Neural cell (in vitro differentiated cells): ENCODE results near the gene STAU1. TPM values are rescaled to one million over a fixed set of nuclear protein-coding genes. Genes with fewer than 3 reads are reported as not detected.

ENCODE experiments used
- H2AFZ ChIP-seq: fragments of 200-600, 300-800 bp; sonication (generic), shearing (Covaris generic); 2 replicates; pipeline ENCODE4 v1.6.0; 2014; ENCODE audit warnings: low read depth, mild to moderate bottlenecking, antibody characterized with exemption, low read length, moderate library complexity
- H3F3A ChIP-seq: fragments of 200-600 bp; shearing (Covaris generic); 2 replicates; pipeline ENCODE4 v1.6.1; 2016; ENCODE audit warnings: mild to moderate bottlenecking, moderate library complexity, mixed read lengths, antibody characterized with exemption, low read length; ENCODE audit not compliant: insufficient read depth, poor library complexity, severe bottlenecking
- H3K27ac ChIP-seq: fragments of 200-600, 300-800 bp; sonication (generic), shearing (Covaris generic); 2 replicates; pipeline ENCODE4 v1.5.1; 2014; ENCODE audit warnings: mild to moderate bottlenecking, low read length, moderate library complexity
- H3K27me3 ChIP-seq: fragments of 300-800, 200-600 bp; sonication (generic), shearing (Covaris generic); 2 replicates; pipeline ENCODE4 v1.6.0; 2014; ENCODE audit warnings: mild to moderate bottlenecking, low read depth, low read length, moderate library complexity; ENCODE audit not compliant: insufficient read depth
- H3K36me3 ChIP-seq: fragments of 300-800, 200-600 bp; sonication (generic), shearing (Covaris generic); 2 replicates; pipeline ENCODE4 v1.5.1; 2014; ENCODE audit warnings: mild to moderate bottlenecking, antibody characterized with exemption, low read length, moderate library complexity; ENCODE audit not compliant: insufficient read depth
- H3K4me2 ChIP-seq: fragments of 300-800, 200-600 bp; sonication (generic), shearing (Covaris generic); 2 replicates; pipeline ENCODE4 v1.6.0; 2014; ENCODE audit warnings: mild to moderate bottlenecking, low read length
- H3K4me3 ChIP-seq: fragments of 300-800, 200-600 bp; sonication (generic), shearing (Covaris generic); 2 replicates; pipeline ENCODE4 v1.5.1; 2014; ENCODE audit warnings: mild to moderate bottlenecking, low read length, moderate library complexity
- H3K79me2 ChIP-seq: fragments of 200-600 bp; shearing (Covaris generic); replicated peaks from 2 replicates; pipeline ENCODE4 v1.6.0; 2014; ENCODE audit warnings: mild to moderate bottlenecking, low read length, moderate library complexity; ENCODE audit not compliant: insufficient read depth
- H3K9ac ChIP-seq: fragments of 300-800, 200-600 bp; sonication (generic), shearing (Covaris generic); 2 replicates; pipeline ENCODE4 v1.6.1; 2016; ENCODE audit warnings: mild to moderate bottlenecking, low read length, mixed read lengths
- H3K9me2 ChIP-seq: fragments of 200-600 bp; shearing (Covaris generic); 2 replicates; pipeline ENCODE4 v1.6.1; 2016; ENCODE audit warnings: mild to moderate bottlenecking, low read length, mixed read lengths; ENCODE audit not compliant: insufficient read depth
- H3K9me3 ChIP-seq: fragments of 200-600, 300-800 bp; sonication (generic), shearing (Covaris generic); 2 replicates; pipeline ENCODE4 v1.6.1; 2016; ENCODE audit warnings: mild to moderate bottlenecking, mixed run types, low read length, moderate library complexity, mixed read lengths
- H4K20me1 ChIP-seq: fragments of 200-600 bp; shearing (Covaris generic); 2 replicates; pipeline ENCODE4 v1.6.1; 2016; ENCODE audit warnings: mild to moderate bottlenecking, mixed run types; ENCODE audit not compliant: insufficient read depth
- CTCF ChIP-seq: fragments of 450-650 bp; IDR thresholded peaks from 2 replicates; pipeline ENCODE4 v1.5.1; 2014; ENCODE audit warnings: antibody characterized with exemption, mild to moderate bottlenecking, moderate library complexity; ENCODE audit not compliant: poor library complexity, severe bottlenecking
- EP300 ChIP-seq: fragments of 450-650 bp; conservative IDR thresholded peaks from 2 replicates; pipeline ENCODE4 v1.6.1; 2014; ENCODE audit warnings: antibody characterized with exemption, mild to moderate bottlenecking, moderate library complexity; ENCODE audit not compliant: poor library complexity, severe bottlenecking
- EZH2 ChIP-seq: fragments of 200-600, 300-800 bp; shearing (Covaris generic), sonication (generic); IDR thresholded peaks from 2 replicates; pipeline ENCODE4 v1.6.1; 2014; ENCODE audit warnings: antibody characterized with exemption, low read length, borderline replicate concordance, mild to moderate bottlenecking; ENCODE audit not compliant: insufficient read depth, poor library complexity, severe bottlenecking
- MXI1 ChIP-seq: fragments of 450-650 bp; conservative IDR thresholded peaks from 2 replicates; pipeline ENCODE4 v1.6.1; 2014; ENCODE audit warnings: antibody characterized with exemption, mild to moderate bottlenecking; ENCODE audit not compliant: poor library complexity, severe bottlenecking
- POLR2AphosphoS5 ChIP-seq: IDR thresholded peaks from 2 replicates; pipeline ENCODE4 v1.6.1; 2012
- RAD21 ChIP-seq: fragments of 450-650 bp; conservative IDR thresholded peaks from 2 replicates; pipeline ENCODE4 v1.6.1; 2014; ENCODE audit warnings: antibody characterized with exemption, mild to moderate bottlenecking, moderate library complexity
- SMC3 ChIP-seq: fragments of 450-650 bp; conservative IDR thresholded peaks from 2 replicates; pipeline ENCODE4 v1.6.1; 2014; ENCODE audit warnings: antibody characterized with exemption, mild to moderate bottlenecking, moderate library complexity; ENCODE audit not compliant: poor library complexity
- TAF1 ChIP-seq: IDR thresholded peaks from 2 replicates; pipeline ENCODE4 v1.6.1; 2012; ENCODE audit warnings: low read depth
- polyA plus RNA-seq: library from polyadenylated mRNA; depleted of rRNA; stranded (reverse); fragments of >200 nt; gene quantifications from 2 replicates; pipeline ENCODE4 v1.2.3, GENCODE V29; 2014
- TF ChIP-seq, protein P1 (sequence below): IDR thresholded peaks from 2 replicates; pipeline ENCODE4 v1.6.1; 2012; ENCODE audit warnings: borderline replicate concordance

Gene STAU1
- polyA plus RNA-seq, 1 donor from 2014 or later, result 43.1 TPM

DNA sequence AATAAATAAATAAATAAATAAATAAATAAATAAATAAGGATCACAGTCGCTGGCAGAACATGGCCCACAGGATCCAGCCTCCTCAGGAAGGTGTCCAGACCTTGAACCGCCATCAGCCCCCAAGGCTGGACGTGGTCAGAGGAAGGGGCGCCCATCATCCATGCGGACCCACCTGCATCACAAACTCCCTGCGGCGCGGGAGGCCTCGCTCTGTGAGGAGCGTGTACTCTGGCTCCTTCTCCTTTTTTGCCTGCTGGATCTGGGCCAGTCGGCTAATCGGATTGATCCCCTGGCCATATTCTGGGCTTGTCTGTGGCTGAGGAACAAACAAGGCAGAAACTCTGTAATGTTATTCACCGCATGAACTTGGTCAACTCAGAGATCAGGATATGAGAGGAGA, 65.2 kb downstream of the STAU1 start:
- peaks cover 13% of the 10 kb centered on the region for H3K36me3 ChIP-seq
- H3K4me2 ChIP-seq, result no peak overlapping the region

GRCh38 chr20:49119988-49120387, 68.1 kb downstream of the STAU1 start:
- Histone ChIP-seq H3K4me2 (no peak overlapping the region), H3K36me3 (peaks cover 13% of the 10 kb centered on the region), H4K20me1 (no peaks in the 10 kb centered on the region), H3K9me3 (no peaks in the 10 kb centered on the region), H3F3A (no peaks in the 10 kb centered on the region), H3K27ac (no peak overlapping the region), H3K27me3 (no peaks in the 10 kb centered on the region), H3K9ac (no peak overlapping the region), H2AFZ (no peak overlapping the region), H3K4me3 (no peak overlapping the region), H3K9me2 (no peaks in the 10 kb centered on the region), H3K79me2 (no peaks in the 10 kb centered on the region)
- TF ChIP-seq POLR2AphosphoS5 (no peak), CTCF (no peak), EZH2 (no peak), TAF1 (no peak), MXI1 (no peak), RAD21 (no peak), EP300 (no peak), SMC3 (no peak)
- TF ChIP-seq, protein P1, sequence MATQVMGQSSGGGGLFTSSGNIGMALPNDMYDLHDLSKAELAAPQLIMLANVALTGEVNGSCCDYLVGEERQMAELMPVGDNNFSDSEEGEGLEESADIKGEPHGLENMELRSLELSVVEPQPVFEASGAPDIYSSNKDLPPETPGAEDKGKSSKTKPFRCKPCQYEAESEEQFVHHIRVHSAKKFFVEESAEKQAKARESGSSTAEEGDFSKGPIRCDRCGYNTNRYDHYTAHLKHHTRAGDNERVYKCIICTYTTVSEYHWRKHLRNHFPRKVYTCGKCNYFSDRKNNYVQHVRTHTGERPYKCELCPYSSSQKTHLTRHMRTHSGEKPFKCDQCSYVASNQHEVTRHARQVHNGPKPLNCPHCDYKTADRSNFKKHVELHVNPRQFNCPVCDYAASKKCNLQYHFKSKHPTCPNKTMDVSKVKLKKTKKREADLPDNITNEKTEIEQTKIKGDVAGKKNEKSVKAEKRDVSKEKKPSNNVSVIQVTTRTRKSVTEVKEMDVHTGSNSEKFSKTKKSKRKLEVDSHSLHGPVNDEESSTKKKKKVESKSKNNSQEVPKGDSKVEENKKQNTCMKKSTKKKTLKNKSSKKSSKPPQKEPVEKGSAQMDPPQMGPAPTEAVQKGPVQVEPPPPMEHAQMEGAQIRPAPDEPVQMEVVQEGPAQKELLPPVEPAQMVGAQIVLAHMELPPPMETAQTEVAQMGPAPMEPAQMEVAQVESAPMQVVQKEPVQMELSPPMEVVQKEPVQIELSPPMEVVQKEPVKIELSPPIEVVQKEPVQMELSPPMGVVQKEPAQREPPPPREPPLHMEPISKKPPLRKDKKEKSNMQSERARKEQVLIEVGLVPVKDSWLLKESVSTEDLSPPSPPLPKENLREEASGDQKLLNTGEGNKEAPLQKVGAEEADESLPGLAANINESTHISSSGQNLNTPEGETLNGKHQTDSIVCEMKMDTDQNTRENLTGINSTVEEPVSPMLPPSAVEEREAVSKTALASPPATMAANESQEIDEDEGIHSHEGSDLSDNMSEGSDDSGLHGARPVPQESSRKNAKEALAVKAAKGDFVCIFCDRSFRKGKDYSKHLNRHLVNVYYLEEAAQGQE, result no peak

More for the DNA sequence above, 65.2 kb downstream of the STAU1 start:
- Histone ChIP-seq H3K27ac (no peak overlapping the region), H3K4me3 (no peak overlapping the region), H4K20me1 (no peaks in the 10 kb centered on the region), H3K9me2 (no peaks in the 10 kb centered on the region), H3K9ac (no peak overlapping the region), H3K27me3 (no peaks in the 10 kb centered on the region), H3F3A (no peaks in the 10 kb centered on the region), H3K79me2 (no peaks in the 10 kb centered on the region), H2AFZ (no peak overlapping the region), H3K9me3 (no peaks in the 10 kb centered on the region)
- no peak for TF ChIP-seq MXI1

GRCh38 chr20:49118307-49118706, 69.8 kb downstream of the STAU1 start:
- H3K79me2 ChIP-seq, result no peaks in the 10 kb centered on the region
- no peaks in the 10 kb centered on the region for H3K9me2 ChIP-seq
- H2AFZ ChIP-seq, result no peak overlapping the region
- H3K36me3 ChIP-seq, result peaks cover 13% of the 10 kb centered on the region
- no peak overlapping the region for H3K9ac ChIP-seq
- TF ChIP-seq MXI1 (no peak), POLR2AphosphoS5 (no peak), EP300 (no peak), RAD21 (no peak), TAF1 (no peak), EZH2 (no peak), SMC3 (no peak), CTCF (no peak)
- TF ChIP-seq, protein P1, result no peak
- H3K4me2 ChIP-seq, result no peak overlapping the region
- no peaks in the 10 kb centered on the region for H3K9me3 ChIP-seq
- H3K27ac ChIP-seq, result no peak overlapping the region
- no peak overlapping the region for H3K4me3 ChIP-seq
- H3F3A ChIP-seq, result no peaks in the 10 kb centered on the region
- no peaks in the 10 kb centered on the region for H4K20me1 ChIP-seq
- no peaks in the 10 kb centered on the region for H3K27me3 ChIP-seq
